Activated T-cell treated with anti-CD3 and anti-CD28 coated beads, Interleukin-2, amount 50 U/mL, for 4 hours (primary cell): ENCODE measurements around the gene NDUFV2. TPM values are rescaled to one million over a fixed set of nuclear protein-coding genes. Genes with fewer than 3 reads are reported as not detected.
"Not testable (repeated sequence)": the region's sequence is repeated elsewhere in the genome, so short reads cannot be mapped to it uniquely, and the experiment has no call there.

Experiments
- ATAC-seq, 2 donors: fragments of 200-7000 bp; cut with Tn5 transposase; one replicate each; pipeline ENCODE4 v1.10.0; 2021
- DNase-seq: peaks from one replicate; pipeline ENCODE4 v3.0.0-alpha.2; 2020
- H3K27me3 Mint-ChIP-seq: one replicate; pipeline ENCODE4 v1.8.0; 2021; ENCODE audit warnings: low read depth, mixed read lengths
- H3K36me3 Mint-ChIP-seq: one replicate; pipeline ENCODE4 v1.8.0; 2022; ENCODE audit warnings: mixed read lengths; ENCODE audit not compliant: insufficient read depth
- H3K4me1 Mint-ChIP-seq: one replicate; pipeline ENCODE4 v1.8.0; 2021; ENCODE audit warnings: low read depth, mixed read lengths
- H3K4me3 Mint-ChIP-seq: one replicate; pipeline ENCODE4 v1.8.0; 2021; ENCODE audit warnings: mild to moderate bottlenecking, moderate library complexity, mixed read lengths
- H3K9me3 Mint-ChIP-seq: one replicate; pipeline ENCODE4 v1.8.0; 2021; ENCODE audit warnings: mixed read lengths
- total RNA-seq, 3 donors: library from RNA; stranded (reverse); gene quantifications; one replicate each; pipeline ENCODE4 v1.2.1, GENCODE V29; 2021

Gene NDUFV2
- total RNA-seq, 3 donors from 2014 or later = 254 to 279 (median 265) TPM

GRCh38 chr18:9171919-9172318, 69.4 kb downstream of the NDUFV2 start:
- not testable (repeated sequence) for DNase-seq, H3K9me3 Mint-ChIP-seq, ATAC-seq, H3K27me3 Mint-ChIP-seq
- H3K4me3 Mint-ChIP-seq = peak overlapping the region; percentile 5
- peaks cover 79% of the 10 kb centered on the region for H3K4me1 Mint-ChIP-seq
- peaks cover 29% of the 10 kb centered on the region for H3K36me3 Mint-ChIP-seq

GRCh38 chr18:9172506-9173127, 70.1 kb downstream of the NDUFV2 start:
- H3K4me1 Mint-ChIP-seq = peaks cover 80% of the 10 kb centered on the region
- H3K4me3 Mint-ChIP-seq = peak overlapping the region; percentile 8

DNA sequence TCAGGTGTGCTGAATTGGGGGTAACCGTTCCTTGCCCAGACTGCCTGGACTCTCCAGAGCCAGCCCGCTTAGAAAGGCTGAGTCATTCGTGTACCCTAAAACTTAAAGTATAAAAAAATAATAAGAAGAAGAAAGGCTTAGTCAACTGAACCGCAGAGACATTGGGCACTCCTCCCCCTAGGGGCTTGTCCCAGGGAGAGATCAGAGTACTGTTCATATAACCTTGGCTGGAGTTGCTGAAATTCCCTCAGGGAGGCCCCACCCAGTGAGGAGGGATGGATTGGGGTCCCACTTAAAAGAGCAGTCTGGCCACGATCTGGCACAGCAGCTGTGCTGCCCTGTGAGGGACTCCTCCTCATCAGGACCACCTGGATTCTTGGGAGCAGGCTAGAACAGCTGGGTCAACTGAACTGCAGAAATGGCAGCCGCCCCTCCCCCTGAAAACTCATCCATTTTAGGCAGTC, 71.3 kb downstream of the NDUFV2 start:
- ATAC-seq (peak; percentile 7 to 67), DNase-seq (no peak)
- no peak overlapping the region for H3K4me3 Mint-ChIP-seq
- H3K36me3 Mint-ChIP-seq = peaks cover 33% of the 10 kb centered on the region
- peaks cover 81% of the 10 kb centered on the region for H3K4me1 Mint-ChIP-seq
- no peaks in the 10 kb centered on the region for H3K9me3 Mint-ChIP-seq
- no peaks in the 10 kb centered on the region for H3K27me3 Mint-ChIP-seq

More at GRCh38 chr18:9172506-9173127, 70.1 kb downstream of the NDUFV2 start:
- ATAC-seq (no peak), DNase-seq (no peak)
- Mint-ChIP-seq H3K36me3 (peaks cover 29% of the 10 kb centered on the region), H3K27me3 (no peaks in the 10 kb centered on the region), H3K9me3 (no peaks in the 10 kb centered on the region)

DNA sequence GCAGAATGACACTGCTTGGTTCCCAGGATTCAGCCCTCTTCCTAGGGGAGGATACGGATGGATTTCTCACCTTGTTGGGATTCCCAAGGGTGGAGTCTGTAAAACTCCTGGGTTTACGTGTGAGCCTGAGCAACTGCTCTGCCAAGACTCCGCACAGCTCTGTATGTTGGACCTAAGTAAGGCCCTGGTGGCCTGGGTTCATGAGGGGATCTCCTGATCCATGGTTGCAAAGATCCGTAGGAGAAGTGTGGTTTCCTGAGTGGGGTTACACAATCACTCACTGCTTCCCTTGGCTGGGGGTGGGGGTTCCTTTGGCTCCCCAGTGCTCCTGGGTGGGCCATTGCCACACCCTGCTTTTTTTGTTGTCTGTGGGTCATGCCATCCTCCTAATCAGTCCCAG, 71.8 kb downstream of the NDUFV2 start:
- Mint-ChIP-seq H3K9me3 (no peaks in the 10 kb centered on the region), H3K36me3 (peaks cover 32% of the 10 kb centered on the region), H3K4me3 (no peak overlapping the region), H3K27me3 (no peaks in the 10 kb centered on the region), H3K4me1 (peaks cover 79% of the 10 kb centered on the region)
- ATAC-seq (peak in 1 of 2 donors; percentile 10), DNase-seq (no peak)

DNA sequence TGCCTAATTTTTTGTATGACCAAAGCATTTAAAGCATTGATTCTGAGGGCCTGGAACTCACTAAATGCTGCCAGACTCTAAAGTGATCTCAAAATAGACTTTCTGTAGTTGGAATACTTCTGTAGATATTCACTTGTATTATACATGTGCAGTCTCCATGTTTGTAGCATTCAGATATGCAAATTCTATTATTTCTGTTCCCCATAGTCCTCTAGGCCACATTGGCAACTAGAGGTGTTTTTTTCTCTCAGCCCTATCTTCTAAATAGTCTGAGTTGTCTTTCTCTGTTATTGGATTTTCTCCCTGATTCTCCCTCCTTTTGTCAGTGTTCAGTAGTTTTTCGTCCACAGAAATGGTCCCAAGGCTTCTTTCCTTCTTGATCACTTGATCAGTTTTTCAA, 72.6 kb downstream of the NDUFV2 start:
- Mint-ChIP-seq H3K4me1 (peaks cover 78% of the 10 kb centered on the region), H3K9me3 (no peaks in the 10 kb centered on the region), H3K27me3 (no peaks in the 10 kb centered on the region), H3K36me3 (peaks cover 33% of the 10 kb centered on the region), H3K4me3 (no peak overlapping the region)
- ATAC-seq = no peak
- DNase-seq = no peak

GRCh38 chr18:9177031-9177430, 74.5 kb downstream of the NDUFV2 start:
- Mint-ChIP-seq H3K4me3 (no peak overlapping the region), H3K4me1 (peaks cover 79% of the 10 kb centered on the region), H3K36me3 (peaks cover 24% of the 10 kb centered on the region), H3K27me3 (no peaks in the 10 kb centered on the region), H3K9me3 (no peaks in the 10 kb centered on the region)
- no peak for DNase-seq
- no peak for ATAC-seq

DNA sequence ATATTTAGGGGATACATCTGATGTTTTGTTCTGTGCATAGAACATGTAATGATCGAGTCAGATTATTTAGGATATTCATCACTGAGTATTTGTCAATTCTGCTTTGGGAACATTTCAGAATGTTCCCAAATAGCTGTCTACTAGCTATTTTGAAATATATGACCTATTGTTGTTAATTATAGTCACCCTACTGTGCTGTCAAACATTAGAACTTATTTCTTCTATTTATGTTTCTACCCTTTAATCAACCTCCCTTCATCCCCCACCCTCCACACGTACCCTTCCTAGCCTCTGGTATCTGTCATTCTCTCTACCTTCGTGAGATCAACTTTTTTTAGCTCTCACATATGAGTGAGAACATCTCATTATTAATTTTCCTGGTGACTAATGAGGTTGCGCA, 75.0 kb downstream of the NDUFV2 start:
- peaks cover 24% of the 10 kb centered on the region for H3K36me3 Mint-ChIP-seq
- ATAC-seq (no peak), DNase-seq (no peak)
- H3K4me3 Mint-ChIP-seq = peak overlapping the region; percentile 45
- no peaks in the 10 kb centered on the region for H3K27me3 Mint-ChIP-seq
- H3K9me3 Mint-ChIP-seq = no peaks in the 10 kb centered on the region
- H3K4me1 Mint-ChIP-seq = peaks cover 77% of the 10 kb centered on the region

GRCh38 chr18:9178557-9178956, 76.1 kb downstream of the NDUFV2 start:
- Mint-ChIP-seq H3K4me1 (peaks cover 77% of the 10 kb centered on the region), H3K36me3 (peaks cover 34% of the 10 kb centered on the region), H3K4me3 (no peak overlapping the region), H3K9me3 (no peaks in the 10 kb centered on the region), H3K27me3 (no peaks in the 10 kb centered on the region)
- ATAC-seq (no peak), DNase-seq (no peak)

DNA sequence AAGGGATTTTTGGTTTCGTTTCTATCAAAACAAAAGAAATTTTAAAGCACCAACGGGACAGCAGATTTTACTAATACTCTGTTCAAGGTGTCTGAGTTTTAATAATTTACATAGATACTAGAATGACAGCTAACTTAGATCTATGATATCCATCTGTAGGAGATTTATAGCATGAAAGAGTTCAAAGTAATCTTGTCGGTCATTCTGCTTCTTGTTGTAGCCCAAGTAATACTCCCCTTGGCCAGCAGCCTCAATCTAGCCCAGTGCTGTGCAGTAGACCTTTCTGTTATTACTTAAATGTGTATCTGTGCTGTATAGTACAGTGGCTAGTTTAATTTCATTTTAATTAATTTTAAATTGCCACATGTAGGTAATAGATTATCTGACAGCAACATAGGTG, 78.8 kb downstream of the NDUFV2 start:
- ATAC-seq = no peak
- DNase-seq = no peak
- Mint-ChIP-seq H3K36me3 (peaks cover 55% of the 10 kb centered on the region), H3K4me1 (peaks cover 84% of the 10 kb centered on the region), H3K4me3 (no peak overlapping the region), H3K27me3 (no peaks in the 10 kb centered on the region), H3K9me3 (no peaks in the 10 kb centered on the region)

GRCh38 chr18:9182852-9183399, 80.4 kb downstream of the NDUFV2 start:
- Mint-ChIP-seq H3K4me1 (peaks cover 73% of the 10 kb centered on the region), H3K9me3 (no peaks in the 10 kb centered on the region), H3K27me3 (no peaks in the 10 kb centered on the region), H3K36me3 (peaks cover 54% of the 10 kb centered on the region), H3K4me3 (no peak overlapping the region)
- DNase-seq (no peak), ATAC-seq (no peak)

Other genes with a start within 250 kb of the NDUFV2 start
- gene ANKRD12, start 34.1 kb downstream of the NDUFV2 start, total RNA-seq = 10 to 100 TPM; 49.7 to 62.9 (median 57.7) TPM
- gene TWSG1, start 232.1 kb downstream of the NDUFV2 start, total RNA-seq = 1 to 10 TPM; 6.1 to 8.2 (median 7.6) TPM